BE2C (cell line): Measurements from ENCODE around the gene TMOD2.

Experiments
- DNase-seq: peaks from one replicate; pipeline ENCODE4 v3.0.0-alpha.2; 2020
- H3K27me3 ChIP-seq: fragments of 250-450 bp; sonication (Bioruptor Pico); 2 replicates; pipeline ENCODE4 v1.5.1; 2020; ENCODE audit warnings: mild to moderate bottlenecking
- H3K36me3 ChIP-seq: fragments of 250-450 bp; sonication (Bioruptor Pico); 2 replicates; pipeline ENCODE4 v1.5.1; 2020; ENCODE audit warnings: mild to moderate bottlenecking
- H3K4me1 ChIP-seq: fragments of 250-450 bp; sonication (Bioruptor Pico); 2 replicates; pipeline ENCODE4 v1.5.1; 2020
- H3K4me3 ChIP-seq: 2 replicates; pipeline ENCODE4 v1.5.1; 2011; ENCODE audit warnings: low read depth, low read length
- H3K9me3 ChIP-seq: fragments of 250-450 bp; sonication (Bioruptor Pico); 2 replicates; pipeline ENCODE4 v1.5.1; 2020
- CTCF ChIP-seq: IDR thresholded peaks from 2 replicates; pipeline ENCODE4 v1.5.1; 2012; ENCODE audit warnings: mild to moderate bottlenecking, low read depth, low read length

The TMOD2 gene

GRCh38 chr15:51752888-51753287 is 1.5 kb downstream of the TMOD2 start:
- no peaks in the 10 kb centered on the region for H3K36me3 ChIP-seq
- no peaks in the 10 kb centered on the region for H3K27me3 ChIP-seq
- peak overlapping the region; percentile 81 for H3K4me3 ChIP-seq
- no peak for DNase-seq
- H3K9me3 ChIP-seq, result no peaks in the 10 kb centered on the region; the same call in 1 of the 2 replicates
- H3K4me1 ChIP-seq, result peaks cover 4% of the 10 kb centered on the region
- no peak for TF ChIP-seq CTCF

GRCh38 chr15:51754267-51754666 is 2.9 kb downstream of the TMOD2 start:
- Histone ChIP-seq H3K4me1 (peaks cover 15% of the 10 kb centered on the region), H3K9me3 (no peaks in the 10 kb centered on the region), H3K36me3 (no peaks in the 10 kb centered on the region), H3K4me3 (no peak overlapping the region), H3K27me3 (no peaks in the 10 kb centered on the region)
- no peak for TF ChIP-seq CTCF
- no peak for DNase-seq

GRCh38 chr15:51755790-51756189 is 4.4 kb downstream of the TMOD2 start:
- no peak for TF ChIP-seq CTCF
- no peaks in the 10 kb centered on the region for H3K9me3 ChIP-seq
- no peak overlapping the region for H3K4me3 ChIP-seq
- no peaks in the 10 kb centered on the region; the same call in 1 of the 2 replicates for H3K36me3 ChIP-seq
- no peak for DNase-seq
- peaks cover 26% of the 10 kb centered on the region for H3K4me1 ChIP-seq
- H3K27me3 ChIP-seq, result no peaks in the 10 kb centered on the region

- no peaks in the 10 kb centered on the region for H3K27me3 ChIP-seq
- no peaks in the 10 kb centered on the region; the same call in 1 of the 2 replicates for H3K36me3 ChIP-seq
- no peak overlapping the region for H3K4me3 ChIP-seq
- H3K9me3 ChIP-seq, result no peaks in the 10 kb centered on the region
- no peak for TF ChIP-seq CTCF
- peaks cover 29% of the 10 kb centered on the region for H3K4me1 ChIP-seq
- DNase-seq, result no peak
Observed at GRCh38 chr15:51756482-51756881, 5.1 kb downstream of the TMOD2 start.

- Histone ChIP-seq H3K27me3 (no peaks in the 10 kb centered on the region), H3K4me1 (peaks cover 29% of the 10 kb centered on the region), H3K4me3 (no peak overlapping the region), H3K36me3 (no peaks in the 10 kb centered on the region; the same call in 1 of the 2 replicates), H3K9me3 (no peaks in the 10 kb centered on the region)
- peak; percentile 42 for DNase-seq
- TF ChIP-seq CTCF, result peak; percentile 25; the same call in 1 of the 2 replicates
Observed at GRCh38 chr15:51757450-51757849, 6.1 kb downstream of the TMOD2 start.

- Histone ChIP-seq H3K4me3 (peak overlapping the region; percentile 34), H3K9me3 (no peaks in the 10 kb centered on the region), H3K27me3 (no peaks in the 10 kb centered on the region), H3K4me1 (peaks cover 29% of the 10 kb centered on the region), H3K36me3 (no peaks in the 10 kb centered on the region; the same call in 1 of the 2 replicates)
- DNase-seq, result peak; percentile 90
- no peak for TF ChIP-seq CTCF
Observed at GRCh38 chr15:51758645-51759044, 7.2 kb downstream of the TMOD2 start.
